ENCODE results near the gene CCNI2.

Gene CCNI2

DNA sequence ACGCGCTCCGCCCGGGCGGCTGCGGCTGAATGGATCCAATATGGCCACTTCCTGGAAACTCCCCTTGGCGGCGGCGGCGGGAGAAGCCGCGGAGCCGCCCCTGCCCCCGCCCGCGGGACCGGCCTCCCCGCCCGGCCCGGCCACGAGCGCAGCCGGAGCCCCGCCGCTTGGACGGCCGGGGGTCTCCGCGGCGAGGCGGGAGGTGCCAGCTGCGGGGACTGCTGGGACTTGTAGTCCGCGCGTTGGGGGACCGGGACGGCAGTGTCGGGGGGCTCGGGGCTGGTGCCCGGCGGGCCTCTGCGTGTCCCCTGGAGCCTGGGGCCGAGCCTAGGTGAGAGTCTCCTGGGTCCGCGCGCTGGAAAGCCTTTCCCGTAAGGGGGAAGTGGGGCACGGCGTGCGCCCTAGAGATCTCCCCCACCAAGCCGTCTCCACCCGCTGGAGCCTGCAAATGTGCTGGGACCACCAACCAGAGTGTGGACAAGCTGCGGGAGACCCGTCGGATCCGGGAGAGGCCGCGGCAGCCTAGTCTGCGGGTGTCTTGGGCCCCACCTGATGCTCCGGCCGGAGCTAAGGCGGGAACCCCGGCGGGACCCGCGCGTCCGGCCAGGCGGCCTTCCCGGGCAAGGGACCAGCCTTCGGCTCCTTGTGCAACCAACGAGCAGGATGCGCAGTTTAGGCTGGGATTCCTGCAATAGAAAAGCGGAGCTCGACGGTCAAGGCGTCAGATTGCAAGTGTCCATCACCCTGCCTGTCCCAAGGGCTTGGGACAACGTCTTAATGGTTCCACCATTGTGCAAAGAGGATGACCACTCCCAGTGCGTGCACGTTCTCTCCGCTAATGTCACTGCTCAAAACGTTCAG, 30.2 kb downstream of the CCNI2 start, which contains the start of gene SEPTIN8:
TSS of gene SEPTIN8 (minus strand) at position 31 of the 861 bp plus-strand sequence. CDS start 102 bp downstream, outside the sequence.
- H3K4me3 ChIP-seq (ENCODE audit: low read length): peak within 1 kb of the TSS; percentile 74
- peak within 1 kb of the TSS; percentile 83 for H2AFZ ChIP-seq (ENCODE audit: low read length)
- no peak for DNase-seq

DNA sequence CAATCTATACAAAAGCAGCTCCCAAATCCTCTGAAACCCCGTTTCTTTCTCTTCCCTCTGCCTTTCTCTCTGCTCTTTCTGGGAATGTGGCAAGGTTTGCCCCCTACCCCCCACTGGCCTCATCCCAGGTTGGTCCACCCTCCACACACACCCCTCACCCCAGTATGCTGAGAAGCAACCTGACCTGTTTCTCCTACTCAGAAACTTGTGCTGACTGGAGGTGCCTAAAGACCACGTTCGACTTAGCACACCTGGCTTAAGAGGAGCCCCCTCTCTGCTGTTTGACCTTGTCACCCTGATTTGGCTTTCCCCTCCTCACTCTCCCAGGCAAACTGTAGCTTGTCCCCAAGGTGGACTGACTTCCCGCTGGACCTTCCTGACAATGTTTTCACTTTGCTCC, 30.9 kb downstream of the CCNI2 start:
- H3K4me2 ChIP-seq (ENCODE audit: low read depth, low read length): peak overlapping the region; percentile 85; the same call in 1 of the 2 replicates
- peak overlapping the region; percentile 74; the same call in 1 of the 2 replicates for H3K4me3 ChIP-seq (ENCODE audit: low read length)
- H3K9me2 ChIP-seq (replicated peaks; ENCODE audit: insufficient read depth, low read length): no peaks in the 10 kb centered on the region
- H3K9ac ChIP-seq (ENCODE audit: low read length): no peak overlapping the region
- no peaks in the 10 kb centered on the region for H3K9me3 ChIP-seq (replicated peaks; ENCODE audit: insufficient read depth, low read length)
- H3K27me3 ChIP-seq (replicated peaks; ENCODE audit: insufficient read depth, low read length): peaks cover 25% of the 10 kb centered on the region
- H3K36me3 ChIP-seq (replicated peaks; ENCODE audit: insufficient read depth, low read length): no peaks in the 10 kb centered on the region
- peaks cover 16% of the 10 kb centered on the region for H3K4me1 ChIP-seq (ENCODE audit: low read length)
- DNase-seq: no peak
- H3F3A ChIP-seq (ENCODE audit: insufficient read depth, low read length): peaks cover 14% of the 10 kb centered on the region; the same call in 1 of the 2 replicates
- no peaks in the 10 kb centered on the region for H3K79me2 ChIP-seq (ENCODE audit: low read length)
- H4K20me1 ChIP-seq (ENCODE audit: insufficient read depth, low read length): no peaks in the 10 kb centered on the region
- TF ChIP-seq, protein P1, sequence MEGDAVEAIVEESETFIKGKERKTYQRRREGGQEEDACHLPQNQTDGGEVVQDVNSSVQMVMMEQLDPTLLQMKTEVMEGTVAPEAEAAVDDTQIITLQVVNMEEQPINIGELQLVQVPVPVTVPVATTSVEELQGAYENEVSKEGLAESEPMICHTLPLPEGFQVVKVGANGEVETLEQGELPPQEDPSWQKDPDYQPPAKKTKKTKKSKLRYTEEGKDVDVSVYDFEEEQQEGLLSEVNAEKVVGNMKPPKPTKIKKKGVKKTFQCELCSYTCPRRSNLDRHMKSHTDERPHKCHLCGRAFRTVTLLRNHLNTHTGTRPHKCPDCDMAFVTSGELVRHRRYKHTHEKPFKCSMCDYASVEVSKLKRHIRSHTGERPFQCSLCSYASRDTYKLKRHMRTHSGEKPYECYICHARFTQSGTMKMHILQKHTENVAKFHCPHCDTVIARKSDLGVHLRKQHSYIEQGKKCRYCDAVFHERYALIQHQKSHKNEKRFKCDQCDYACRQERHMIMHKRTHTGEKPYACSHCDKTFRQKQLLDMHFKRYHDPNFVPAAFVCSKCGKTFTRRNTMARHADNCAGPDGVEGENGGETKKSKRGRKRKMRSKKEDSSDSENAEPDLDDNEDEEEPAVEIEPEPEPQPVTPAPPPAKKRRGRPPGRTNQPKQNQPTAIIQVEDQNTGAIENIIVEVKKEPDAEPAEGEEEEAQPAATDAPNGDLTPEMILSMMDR (IDR thresholded peaks at IDR 0.05; ENCODE audit: low read length): no peak
- no peak for TF ChIP-seq EZH2 (optimal IDR thresholded peaks at IDR 0.05; ENCODE audit: low read depth, low read length)
- no peak for TF ChIP-seq EZH2phosphoT487 (IDR thresholded peaks at IDR 0.05; ENCODE audit: low read length)
- no peak overlapping the region for H2AFZ ChIP-seq (ENCODE audit: low read length)
- H3K27ac ChIP-seq (ENCODE audit: low read length): no peak overlapping the region

More for the DNA sequence above, 30.2 kb downstream of the CCNI2 start, which contains the start of gene SEPTIN8:
- peaks cover 16% of the 10 kb centered on the region for H3K4me1 ChIP-seq (ENCODE audit: low read length)
- no peaks in the 10 kb centered on the region for H3K36me3 ChIP-seq (replicated peaks; ENCODE audit: insufficient read depth, low read length)
- TF ChIP-seq EZH2phosphoT487 (IDR thresholded peaks at IDR 0.05; ENCODE audit: low read length) (no peak), EZH2 (optimal IDR thresholded peaks at IDR 0.05; ENCODE audit: low read depth, low read length) (no peak)
- TF ChIP-seq, protein P1 (IDR thresholded peaks at IDR 0.05; ENCODE audit: low read length): no peak
- peaks cover 25% of the 10 kb centered on the region for H3K27me3 ChIP-seq (replicated peaks; ENCODE audit: insufficient read depth, low read length)
- peak within 1 kb of the TSS; percentile 85 for H3K4me2 ChIP-seq (ENCODE audit: low read depth, low read length)
- peaks cover 14% of the 10 kb centered on the region; the same call in 1 of the 2 replicates for H3F3A ChIP-seq (ENCODE audit: insufficient read depth, low read length)
- H3K27ac ChIP-seq (ENCODE audit: low read length): no peak within 1 kb of the TSS
- H3K9me2 ChIP-seq (replicated peaks; ENCODE audit: insufficient read depth, low read length): no peaks in the 10 kb centered on the region
- peak within 1 kb of the TSS; percentile 64 for H3K9ac ChIP-seq (ENCODE audit: low read length)
- no peaks in the 10 kb centered on the region for H3K9me3 ChIP-seq (replicated peaks; ENCODE audit: insufficient read depth, low read length)
- no peaks in the 10 kb centered on the region for H3K79me2 ChIP-seq (ENCODE audit: low read length)
- no peaks in the 10 kb centered on the region for H4K20me1 ChIP-seq (ENCODE audit: insufficient read depth, low read length)

DNA sequence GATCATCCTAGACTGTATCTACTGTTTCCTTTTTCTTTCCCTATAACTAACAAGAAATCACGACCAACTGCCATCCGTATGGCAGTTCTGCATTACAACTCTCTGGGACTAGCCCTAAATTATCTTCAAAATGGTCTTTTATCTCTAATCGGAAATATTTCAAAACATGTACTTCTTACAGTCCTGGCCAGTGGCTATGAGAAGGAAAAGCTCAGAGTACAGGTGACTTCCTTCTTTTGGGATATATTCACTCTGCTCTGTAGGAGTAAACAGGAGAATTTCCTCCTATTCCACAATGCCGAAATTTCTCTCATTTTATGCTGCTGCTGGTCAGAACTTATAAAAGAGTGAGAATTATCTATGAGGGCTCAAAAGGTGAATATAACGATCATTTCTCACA, 31.6 kb downstream of the CCNI2 start:
- Histone ChIP-seq H3F3A (ENCODE audit: insufficient read depth, low read length) (peaks cover 14% of the 10 kb centered on the region; the same call in 1 of the 2 replicates), H3K9ac (ENCODE audit: low read length) (no peak overlapping the region)

More for the DNA sequence above, 31.6 kb downstream of the CCNI2 start:
- no peak for DNase-seq
- Histone ChIP-seq H3K27me3 (replicated peaks; ENCODE audit: insufficient read depth, low read length) (peaks cover 25% of the 10 kb centered on the region), H3K9me2 (replicated peaks; ENCODE audit: insufficient read depth, low read length) (no peaks in the 10 kb centered on the region), H3K4me1 (ENCODE audit: low read length) (peaks cover 16% of the 10 kb centered on the region), H3K4me2 (ENCODE audit: low read depth, low read length) (no peak overlapping the region), H4K20me1 (ENCODE audit: insufficient read depth, low read length) (no peaks in the 10 kb centered on the region), H3K36me3 (replicated peaks; ENCODE audit: insufficient read depth, low read length) (no peaks in the 10 kb centered on the region), H3K79me2 (ENCODE audit: low read length) (no peaks in the 10 kb centered on the region), H2AFZ (ENCODE audit: low read length) (no peak overlapping the region), H3K27ac (ENCODE audit: low read length) (no peak overlapping the region), H3K4me3 (ENCODE audit: low read length) (no peak overlapping the region), H3K9me3 (replicated peaks; ENCODE audit: insufficient read depth, low read length) (no peaks in the 10 kb centered on the region)
- TF ChIP-seq, protein P1 (IDR thresholded peaks at IDR 0.05; ENCODE audit: low read length): no peak
